Activated CD4-positive, alpha-beta T cell treated with anti-CD3 and anti-CD28 coated beads for 24 hours (primary cell): ENCODE measurements around the gene RNF181.
A peak's percentile ranks its signal among the peaks of the same experiment; 100 is the strongest.
"Not testable (repeated sequence)": the region's sequence is repeated elsewhere in the genome, so short reads cannot be mapped to it uniquely, and the experiment has no call there.

ENCODE experiments used
- DNase-seq, 2 donors: peaks; one replicate each; pipeline ENCODE4 v3.0.0-alpha.2; 2020; ENCODE audit warnings: low read depth in 2 of 2

The RNF181 gene

GRCh38 chr2:85577063-85577385 lies 18.5 kb upstream of the RNF181 start:
- DNase-seq: no peak

GRCh38 chr2:85577386-85578242 lies 17.9 kb upstream of the RNF181 start, which contains the start of gene VAMP8:
VAMP8 (plus strand) TSS chr2:85577586; CDS start chr2:85577647, 61 bp downstream.
- peak; percentile 45 to 60 for DNase-seq

- DNase-seq: no peak
Measured at GRCh38 chr2:85578243-85579180, 17.0 kb upstream of the RNF181 start.

GRCh38 chr2:85579266-85579935 lies 16.1 kb upstream of the RNF181 start:
- no peak for DNase-seq

GRCh38 chr2:85580206-85580605 lies 15.3 kb upstream of the RNF181 start:
- DNase-seq: no peak

GRCh38 chr2:85582492-85582891 lies 13.1 kb upstream of the RNF181 start:
- no peak for DNase-seq

- DNase-seq: no peak
Measured at GRCh38 chr2:85583667-85584353, 11.7 kb upstream of the RNF181 start.

GRCh38 chr2:85584354-85584856 lies 11.1 kb upstream of the RNF181 start, which contains the start of gene VAMP5:
VAMP5 (plus strand) TSS chr2:85584431; CDS start chr2:85584491, 60 bp downstream.
- no peak for DNase-seq

- DNase-seq: no peak
Measured at GRCh38 chr2:85584857-85585780, 10.4 kb upstream of the RNF181 start.

GRCh38 chr2:85585781-85586105 lies 9.8 kb upstream of the RNF181 start:
- DNase-seq: no peak

- no peak for DNase-seq
Measured at GRCh38 chr2:85588236-85588635, 7.3 kb upstream of the RNF181 start.

GRCh38 chr2:85588645-85589044 lies 6.9 kb upstream of the RNF181 start:
- DNase-seq: no peak

GRCh38 chr2:85589181-85589580 lies 6.4 kb upstream of the RNF181 start:
- DNase-seq: no peak

- DNase-seq: no peak
Measured at GRCh38 chr2:85589982-85590791, 5.4 kb upstream of the RNF181 start.

- DNase-seq: no peak
Measured at GRCh38 chr2:85590950-85591349, 4.6 kb upstream of the RNF181 start.

- no peak for DNase-seq
Measured at GRCh38 chr2:85591563-85591962, 4.0 kb upstream of the RNF181 start.

- DNase-seq: not testable (repeated sequence)
Measured at GRCh38 chr2:85592299-85592698, 3.2 kb upstream of the RNF181 start.

GRCh38 chr2:85593023-85593422 lies 2.5 kb upstream of the RNF181 start:
- DNase-seq: no peak

GRCh38 chr2:85594715-85595300 lies 737 bp upstream of the RNF181 start:
- no peak for DNase-seq
